K562 treated with DMSO at 1 percent for 12 hours (cell line): ENCODE results near the gene RBM41. TPM values are rescaled to one million over a fixed set of nuclear protein-coding genes. Genes with fewer than 3 reads are reported as not detected.

Experiments
- total RNA-seq: library from RNA; unstranded; fragments of 300-600 nt; gene quantifications from 2 replicates; pipeline ENCODE4 v1.2.3, GENCODE V29; 2022; ENCODE audit not compliant: insufficient read depth

Gene RBM41
- total RNA-seq: 2.6 and 17.8 TPM in 2 replicates

GRCh38 chrX:107118322-107119147 is at the start of gene RBM41:
Gene RBM41, minus strand, starts transcription at chrX:107118822. Its CDS starts 49 bp downstream, at chrX:107118773.

Other genes with a start within 250 kb of the RBM41 start
- not detected in 2 replicates for gene RIPPLY1, start 215.5 kb downstream of the RBM41 start, total RNA-seq
- gene CLDN2, start 198.4 kb downstream of the RBM41 start, total RNA-seq: not detected in 2 replicates
- gene MORC4, start 118.6 kb downstream of the RBM41 start, total RNA-seq: 0.59 and 0.75 TPM in 2 replicates
- gene NUP62CL, start 87.6 kb upstream of the RBM41 start, total RNA-seq: 16.8 and 40.6 TPM in 2 replicates
- gene DNAAF6, start 87.8 kb upstream of the RBM41 start, total RNA-seq: not detected in 2 replicates